HEK293 (cell line): ENCODE data around the gene RAD52.

Experiments used
- HOXA7 ChIP-seq: sonication (generic); formaldehyde crosslinking; IDR thresholded peaks from 2 replicates; pipeline ENCODE4 v1.8.1; 2022; ENCODE audit warnings: missing genetic modification reagents, borderline replicate concordance
- PRDM1 ChIP-seq: fragments of 450-650 bp; formaldehyde crosslinking; IDR thresholded peaks from 2 replicates; pipeline ENCODE4; 2016; ENCODE audit warnings: missing biosample characterization, missing genetic modification characterization
- ZBTB1 ChIP-seq: fragments of 450-650 bp; formaldehyde crosslinking; IDR thresholded peaks from 2 replicates; pipeline ENCODE4 v1.5.1; 2016; ENCODE audit warnings: missing biosample characterization, missing genetic modification characterization
- ZFP37 ChIP-seq: fragments of 450-650 bp; formaldehyde crosslinking; IDR thresholded peaks from 2 replicates; pipeline ENCODE4 v1.5.1; 2016; ENCODE audit warnings: missing biosample characterization, missing genetic modification characterization
- ZNF157 ChIP-seq: fragments of 450-650 bp; formaldehyde crosslinking; IDR thresholded peaks from 2 replicates; pipeline ENCODE4 v1.5.1; 2016; ENCODE audit warnings: missing biosample characterization, missing genetic modification characterization
- ZNF175 ChIP-seq: fragments of 450-650 bp; formaldehyde crosslinking; IDR thresholded peaks from 2 replicates; pipeline ENCODE4 v1.5.1; 2016; ENCODE audit warnings: missing biosample characterization, missing genetic modification characterization
- ZNF23 ChIP-seq: fragments of 450-650 bp; formaldehyde crosslinking; IDR thresholded peaks from 2 replicates; pipeline ENCODE4 v1.5.1; 2016; ENCODE audit warnings: missing biosample characterization, missing genetic modification characterization, borderline replicate concordance
- ZNF530 ChIP-seq: fragments of 450-650 bp; formaldehyde crosslinking; IDR thresholded peaks from 2 replicates; pipeline ENCODE4 v1.5.1; 2016; ENCODE audit warnings: low read depth, missing biosample characterization, missing genetic modification characterization
- ZNF624 ChIP-seq: fragments of 450-650 bp; formaldehyde crosslinking; IDR thresholded peaks from 2 replicates; pipeline ENCODE4 v1.5.1; 2017; ENCODE audit warnings: missing biosample characterization, missing genetic modification characterization
- ZNF670 ChIP-seq: fragments of 450-650 bp; formaldehyde crosslinking; IDR thresholded peaks from 2 replicates; pipeline ENCODE4 v1.5.1; 2016; ENCODE audit warnings: missing biosample characterization, missing genetic modification characterization, low read depth
- ZNF701 ChIP-seq: fragments of 450-650 bp; formaldehyde crosslinking; IDR thresholded peaks from 2 replicates; pipeline ENCODE4 v1.5.1; 2016; ENCODE audit warnings: missing biosample characterization, missing genetic modification characterization
- TF ChIP-seq, protein P1 (sequence below): fragments of 450-650 bp; formaldehyde crosslinking; IDR thresholded peaks from 2 replicates; pipeline ENCODE4 v1.5.1; 2016; ENCODE audit warnings: missing biosample characterization, missing genetic modification characterization
- TF ChIP-seq, protein P2 (sequence below): fragments of 450-650 bp; formaldehyde crosslinking; IDR thresholded peaks from 2 replicates; pipeline ENCODE4 v1.5.1; 2016; ENCODE audit warnings: missing biosample characterization, missing genetic modification characterization

DNA sequence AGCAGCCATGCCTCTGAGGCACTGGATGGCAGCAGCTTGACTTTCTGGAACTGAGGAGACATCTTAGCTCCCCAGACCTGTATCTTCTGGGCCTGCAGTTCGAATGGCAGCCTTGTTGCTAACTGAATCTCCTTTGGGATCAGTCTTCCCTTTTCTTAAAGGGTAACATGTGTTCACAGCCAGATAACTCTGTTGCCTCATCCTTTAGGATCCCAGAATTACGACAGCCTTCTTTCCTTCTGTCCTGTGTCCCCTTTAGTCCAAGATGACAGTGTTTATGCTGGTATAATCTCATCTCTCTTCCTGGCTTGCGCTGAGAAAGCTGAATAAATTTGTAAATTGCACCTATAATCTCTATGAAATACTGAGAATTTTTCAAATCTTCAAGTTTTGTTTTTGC is 32.5 kb upstream of the RAD52 start:
- no peak for TF ChIP-seq ZNF701 (tag by site-specific recombination)
- TF ChIP-seq ZNF23 (tag by site-specific recombination), result no peak
- TF ChIP-seq, protein P1, sequence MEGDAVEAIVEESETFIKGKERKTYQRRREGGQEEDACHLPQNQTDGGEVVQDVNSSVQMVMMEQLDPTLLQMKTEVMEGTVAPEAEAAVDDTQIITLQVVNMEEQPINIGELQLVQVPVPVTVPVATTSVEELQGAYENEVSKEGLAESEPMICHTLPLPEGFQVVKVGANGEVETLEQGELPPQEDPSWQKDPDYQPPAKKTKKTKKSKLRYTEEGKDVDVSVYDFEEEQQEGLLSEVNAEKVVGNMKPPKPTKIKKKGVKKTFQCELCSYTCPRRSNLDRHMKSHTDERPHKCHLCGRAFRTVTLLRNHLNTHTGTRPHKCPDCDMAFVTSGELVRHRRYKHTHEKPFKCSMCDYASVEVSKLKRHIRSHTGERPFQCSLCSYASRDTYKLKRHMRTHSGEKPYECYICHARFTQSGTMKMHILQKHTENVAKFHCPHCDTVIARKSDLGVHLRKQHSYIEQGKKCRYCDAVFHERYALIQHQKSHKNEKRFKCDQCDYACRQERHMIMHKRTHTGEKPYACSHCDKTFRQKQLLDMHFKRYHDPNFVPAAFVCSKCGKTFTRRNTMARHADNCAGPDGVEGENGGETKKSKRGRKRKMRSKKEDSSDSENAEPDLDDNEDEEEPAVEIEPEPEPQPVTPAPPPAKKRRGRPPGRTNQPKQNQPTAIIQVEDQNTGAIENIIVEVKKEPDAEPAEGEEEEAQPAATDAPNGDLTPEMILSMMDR (tag by site-specific recombination), result no peak; the same call in 1 of the 2 replicates
- TF ChIP-seq ZNF175, result no peak
- TF ChIP-seq HOXA7, result no peak
- TF ChIP-seq ZFP37, result no peak
- TF ChIP-seq ZNF157 (tag by site-specific recombination), result no peak
- TF ChIP-seq ZBTB1 (tag by site-specific recombination), result no peak
- TF ChIP-seq ZNF530 (tag by site-specific recombination), result no peak
- TF ChIP-seq ZNF670 (tag by site-specific recombination), result no peak
- no peak for TF ChIP-seq PRDM1 (tag by site-specific recombination)
- TF ChIP-seq, protein P2, sequence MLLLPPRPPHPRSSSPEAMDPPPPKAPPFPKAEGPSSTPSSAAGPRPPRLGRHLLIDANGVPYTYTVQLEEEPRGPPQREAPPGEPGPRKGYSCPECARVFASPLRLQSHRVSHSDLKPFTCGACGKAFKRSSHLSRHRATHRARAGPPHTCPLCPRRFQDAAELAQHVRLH (tag by site-specific recombination), result no peak
- no peak for TF ChIP-seq ZNF624
